ENCODE data around the gene HTR4. TPM values are rescaled to one million over a fixed set of nuclear protein-coding genes. Genes with fewer than 3 reads are reported as not detected.

The HTR4 gene
- total and polyA plus RNA-seq, 2 donors (not counting 3 experiments of a cell fraction or from before 2014, with no cell fraction given): not detected

DNA sequence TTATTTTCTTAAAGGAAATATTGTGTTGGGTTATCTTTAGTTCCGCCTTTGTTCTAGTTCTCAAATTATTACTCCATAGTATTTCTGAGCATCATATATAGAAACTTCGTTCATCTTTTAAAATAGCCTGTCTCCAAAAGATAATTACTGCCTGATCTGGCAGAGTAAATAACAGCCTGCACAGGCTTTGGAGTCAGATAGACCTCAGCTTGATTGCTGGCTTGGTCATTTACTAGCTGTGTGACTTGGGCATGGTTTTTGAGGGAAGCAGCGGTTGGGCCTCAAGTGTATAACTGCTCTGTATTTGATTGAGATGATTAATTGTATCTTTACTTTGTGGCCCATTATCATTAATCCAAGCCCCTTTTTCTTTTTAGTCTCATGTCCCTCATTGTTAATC, 220.5 kb downstream of the HTR4 start:
- Histone ChIP-seq H2AFZ (ENCODE audit: low read depth, low read length) (no peak overlapping the region), H3K36me3 (ENCODE audit: control insufficient read depth in 2 of 2, extremely low read depth in 1 of 2, insufficient read depth in 2 of 2, low read length in 2 of 2) (peaks cover 7 to 18% of the 10 kb centered on the region in 2 experiments), H3K9ac (replicated peaks; ENCODE audit: extremely low read depth, insufficient read depth, low read length) (no peak overlapping the region), H4K20me1 (replicated peaks; ENCODE audit: control insufficient read depth, extremely low read depth, insufficient read depth, low read length) (no peaks in the 10 kb centered on the region), H3K9me1 (replicated peaks; ENCODE audit: control insufficient read depth, extremely low read depth, insufficient read depth, low read length) (no peaks in the 10 kb centered on the region), H3K9me3 (replicated peaks; ENCODE audit: control insufficient read depth, insufficient read depth, low read length) (no peaks in the 10 kb centered on the region), H3K4me2 (ENCODE audit: insufficient read depth, low read length) (no peak overlapping the region), H3K27ac (ENCODE audit: insufficient read depth, low read depth, low read length) (no peak overlapping the region), H3K79me2 (ENCODE audit: control insufficient read depth, insufficient read depth, low read length) (no peaks in the 10 kb centered on the region), H3K4me3 (replicated peaks in 1 of 3; ENCODE audit: insufficient read depth in 1 of 3, low read depth in 1 of 3, low read length in 3 of 3) (no peak overlapping the region), H3K27me3 (ENCODE audit: control insufficient read depth in 2 of 2, insufficient read depth in 2 of 2, low read length in 2 of 2) (no peaks in the 10 kb centered on the region), H3K4me1 (ENCODE audit: control insufficient read depth, extremely low read depth, insufficient read depth, low read length) (no peaks in the 10 kb centered on the region)
- ChIA-PET POLR2A (no interaction called here), CTCF (interaction anchor here (2.0 kb wide), 1 partner anchor 297 kb away, joined by 6 read pairs; no protein-coding TSS in a partner anchor)
- intact Hi-C loops (cut with micrococcal nuclease): no loop called here
- BruUV-seq (replicated peaks): no TSS peak
- no peak for FAIRE-seq
- dilution Hi-C loops (cut with MboI; ENCODE audit: extremely low pct_ligation_motif_present, low sequenced_read_pairs): no loop called here
- TF ChIP-seq, protein P1, sequence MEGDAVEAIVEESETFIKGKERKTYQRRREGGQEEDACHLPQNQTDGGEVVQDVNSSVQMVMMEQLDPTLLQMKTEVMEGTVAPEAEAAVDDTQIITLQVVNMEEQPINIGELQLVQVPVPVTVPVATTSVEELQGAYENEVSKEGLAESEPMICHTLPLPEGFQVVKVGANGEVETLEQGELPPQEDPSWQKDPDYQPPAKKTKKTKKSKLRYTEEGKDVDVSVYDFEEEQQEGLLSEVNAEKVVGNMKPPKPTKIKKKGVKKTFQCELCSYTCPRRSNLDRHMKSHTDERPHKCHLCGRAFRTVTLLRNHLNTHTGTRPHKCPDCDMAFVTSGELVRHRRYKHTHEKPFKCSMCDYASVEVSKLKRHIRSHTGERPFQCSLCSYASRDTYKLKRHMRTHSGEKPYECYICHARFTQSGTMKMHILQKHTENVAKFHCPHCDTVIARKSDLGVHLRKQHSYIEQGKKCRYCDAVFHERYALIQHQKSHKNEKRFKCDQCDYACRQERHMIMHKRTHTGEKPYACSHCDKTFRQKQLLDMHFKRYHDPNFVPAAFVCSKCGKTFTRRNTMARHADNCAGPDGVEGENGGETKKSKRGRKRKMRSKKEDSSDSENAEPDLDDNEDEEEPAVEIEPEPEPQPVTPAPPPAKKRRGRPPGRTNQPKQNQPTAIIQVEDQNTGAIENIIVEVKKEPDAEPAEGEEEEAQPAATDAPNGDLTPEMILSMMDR (IDR thresholded peaks at IDR 0.05; ENCODE audit: extremely low read depth in 1 of 2, insufficient read depth in 1 of 2, low read depth in 1 of 2, low read length in 2 of 2): no peak
- no peak for TF ChIP-seq GATA2 (IDR thresholded peaks at IDR 0.05; ENCODE audit: insufficient read depth, insufficient read length, low read depth, low read length)
- TF ChIP-seq JUN (IDR thresholded peaks at IDR 0.05; ENCODE audit: borderline replicate concordance, insufficient read depth, insufficient read length, low read depth): no peak
- no peak for DNase-seq (ENCODE audit: low read depth, low spot score)

Other genes with a start within 250 kb of the HTR4 start
- gene ADRB2, start 172.1 kb upstream of the HTR4 start, total RNA-seq: 0.60 and 0.86 TPM in 2 replicates
- 0.88 and 0.96 TPM in 2 replicates for gene ADRB2, start 172.1 kb upstream of the HTR4 start, polyA plus RNA-seq